ENCODE data around the gene BCR. TPM values are rescaled to one million over a fixed set of nuclear protein-coding genes. Genes with fewer than 3 reads are reported as not detected.
A peak's percentile ranks its signal among the peaks of the same experiment; 100 is the strongest.

Gene BCR
- total RNA-seq, 1 donor from 2014 or later = 78.3 TPM

DNA sequence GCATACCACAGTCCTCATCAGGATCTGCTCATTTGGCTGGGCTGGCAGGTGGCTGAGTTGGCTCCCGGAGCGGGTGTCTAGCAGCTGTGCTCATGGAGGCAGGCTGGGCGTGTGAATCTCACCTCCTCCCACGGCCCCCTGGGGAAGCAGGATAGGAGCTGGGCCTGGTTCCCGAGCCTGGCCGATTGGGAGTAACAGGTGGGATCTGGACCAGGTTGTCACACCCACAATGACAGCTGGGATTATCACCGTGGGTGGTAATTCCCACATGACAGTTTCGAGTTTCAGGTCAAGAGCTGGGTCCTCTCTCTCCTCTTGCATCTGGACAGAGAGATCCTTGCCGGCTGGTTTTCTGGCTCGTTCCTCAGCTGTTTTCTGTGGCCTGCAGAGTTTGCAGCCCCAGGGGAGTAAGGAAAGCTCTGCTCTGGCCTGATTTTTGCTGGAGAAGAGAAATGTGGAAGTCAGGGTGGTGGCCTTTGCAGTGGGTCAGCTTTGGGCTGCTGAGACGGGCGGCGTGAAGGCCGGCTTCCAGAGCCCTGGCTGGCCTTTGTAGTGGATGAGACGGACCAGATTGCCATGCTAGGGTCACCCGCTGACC lies 57.0 kb downstream of the BCR start:
- no peak for ATAC-seq
- no peak overlapping the region for H3K4me3 ChIP-seq
- intact Hi-C loops (cut with DNase I) = no loop called here

DNA sequence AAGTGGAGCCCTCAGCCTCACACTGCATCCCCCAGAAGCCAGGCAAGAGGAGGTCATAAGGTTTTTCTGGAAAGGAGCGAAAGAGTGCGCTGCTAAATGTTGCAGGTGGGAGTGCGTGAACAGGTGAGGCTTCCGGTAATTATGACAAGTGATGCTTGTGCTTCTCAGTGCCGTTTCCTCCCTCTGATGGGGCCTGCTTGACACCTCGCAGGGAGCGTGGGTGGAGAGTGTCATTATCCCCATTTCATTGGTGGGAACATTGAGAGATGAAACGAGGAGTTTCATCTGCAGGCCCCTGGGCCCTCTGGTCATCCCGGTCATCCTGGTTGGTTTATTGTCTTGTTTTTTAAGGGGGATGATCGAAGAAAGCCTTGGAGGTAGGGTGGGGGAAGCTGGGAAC lies 57.5 kb downstream of the BCR start:
- ATAC-seq (no peak), DNase-seq (no peak)
- intact Hi-C loops (cut with DNase I) = no loop called here
- H3K27ac ChIP-seq = no peak overlapping the region
- H3K9me3 ChIP-seq = no peaks in the 10 kb centered on the region
- H3K27me3 ChIP-seq = no peaks in the 10 kb centered on the region
- H3K36me3 ChIP-seq = no peaks in the 10 kb centered on the region
- H3K4me1 ChIP-seq = peaks cover 30% of the 10 kb centered on the region
- TF ChIP-seq, protein P1, sequence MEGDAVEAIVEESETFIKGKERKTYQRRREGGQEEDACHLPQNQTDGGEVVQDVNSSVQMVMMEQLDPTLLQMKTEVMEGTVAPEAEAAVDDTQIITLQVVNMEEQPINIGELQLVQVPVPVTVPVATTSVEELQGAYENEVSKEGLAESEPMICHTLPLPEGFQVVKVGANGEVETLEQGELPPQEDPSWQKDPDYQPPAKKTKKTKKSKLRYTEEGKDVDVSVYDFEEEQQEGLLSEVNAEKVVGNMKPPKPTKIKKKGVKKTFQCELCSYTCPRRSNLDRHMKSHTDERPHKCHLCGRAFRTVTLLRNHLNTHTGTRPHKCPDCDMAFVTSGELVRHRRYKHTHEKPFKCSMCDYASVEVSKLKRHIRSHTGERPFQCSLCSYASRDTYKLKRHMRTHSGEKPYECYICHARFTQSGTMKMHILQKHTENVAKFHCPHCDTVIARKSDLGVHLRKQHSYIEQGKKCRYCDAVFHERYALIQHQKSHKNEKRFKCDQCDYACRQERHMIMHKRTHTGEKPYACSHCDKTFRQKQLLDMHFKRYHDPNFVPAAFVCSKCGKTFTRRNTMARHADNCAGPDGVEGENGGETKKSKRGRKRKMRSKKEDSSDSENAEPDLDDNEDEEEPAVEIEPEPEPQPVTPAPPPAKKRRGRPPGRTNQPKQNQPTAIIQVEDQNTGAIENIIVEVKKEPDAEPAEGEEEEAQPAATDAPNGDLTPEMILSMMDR (IDR thresholded peaks at IDR 0.05) = no peak
- no peak overlapping the region for H3K4me3 ChIP-seq

More for the DNA sequence above, 57.0 kb downstream of the BCR start:
- TF ChIP-seq, protein P1 (IDR thresholded peaks at IDR 0.05) = no peak
- DNase-seq = no peak
- Histone ChIP-seq H3K9me3 (no peaks in the 10 kb centered on the region), H3K27me3 (no peaks in the 10 kb centered on the region), H3K27ac (no peak overlapping the region), H3K4me1 (peaks cover 31% of the 10 kb centered on the region), H3K36me3 (no peaks in the 10 kb centered on the region)

DNA sequence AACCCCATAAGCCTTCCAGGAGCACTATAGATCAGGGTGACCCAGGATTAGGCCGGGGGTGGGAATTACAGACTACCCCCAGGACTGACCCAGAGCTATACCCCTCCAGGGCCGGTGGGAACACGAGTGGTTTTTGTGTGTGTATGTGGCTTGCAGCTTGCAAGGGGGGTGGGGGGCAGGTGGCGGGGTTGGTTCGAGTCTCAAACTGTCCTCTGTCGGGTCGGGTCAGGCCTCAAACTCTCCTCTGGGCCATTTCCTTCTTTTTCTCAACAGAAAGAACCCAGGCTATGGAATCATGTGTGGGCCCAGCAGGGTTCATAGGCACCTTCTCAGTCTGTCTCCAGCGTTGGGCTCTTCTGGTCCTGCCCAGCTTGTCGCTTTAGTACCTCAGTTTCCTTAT lies 58.4 kb downstream of the BCR start:
- Histone ChIP-seq H3K27me3 (no peaks in the 10 kb centered on the region), H3K36me3 (no peaks in the 10 kb centered on the region), H3K9me3 (no peaks in the 10 kb centered on the region), H3K4me3 (no peak overlapping the region), H3K4me1 (peaks cover 30% of the 10 kb centered on the region), H3K27ac (no peak overlapping the region)
- TF ChIP-seq, protein P1 (IDR thresholded peaks at IDR 0.05) = no peak
- intact Hi-C loops (cut with DNase I) = no loop called here
- ATAC-seq (no peak), DNase-seq (no peak)

DNA sequence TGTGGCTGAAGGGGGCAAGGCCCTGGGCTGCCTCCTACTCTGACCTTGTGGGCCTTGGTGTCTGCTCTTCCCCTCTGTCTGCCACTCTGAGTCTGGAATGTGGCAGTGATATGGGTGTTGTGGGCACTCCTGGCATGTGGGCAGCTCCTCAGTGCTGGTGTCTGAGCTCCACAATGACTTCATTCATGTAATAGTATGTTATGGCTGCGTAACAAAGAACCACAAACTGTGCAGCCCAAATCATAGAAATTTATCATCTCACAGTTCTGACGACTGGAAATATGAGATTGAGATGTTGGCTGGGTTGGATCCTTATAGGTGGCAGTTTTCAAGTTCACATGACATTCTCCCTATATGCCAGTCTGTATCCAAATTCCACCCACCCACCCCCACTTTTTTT lies 59.1 kb downstream of the BCR start:
- Histone ChIP-seq H3K4me1 (peaks cover 30% of the 10 kb centered on the region), H3K36me3 (no peaks in the 10 kb centered on the region), H3K27me3 (no peaks in the 10 kb centered on the region), H3K9me3 (no peaks in the 10 kb centered on the region), H3K4me3 (no peak overlapping the region), H3K27ac (no peak overlapping the region)
- intact Hi-C loops (cut with DNase I) = no loop called here
- TF ChIP-seq, protein P1 (IDR thresholded peaks at IDR 0.05) = no peak
- ATAC-seq = no peak
- no peak for DNase-seq

DNA sequence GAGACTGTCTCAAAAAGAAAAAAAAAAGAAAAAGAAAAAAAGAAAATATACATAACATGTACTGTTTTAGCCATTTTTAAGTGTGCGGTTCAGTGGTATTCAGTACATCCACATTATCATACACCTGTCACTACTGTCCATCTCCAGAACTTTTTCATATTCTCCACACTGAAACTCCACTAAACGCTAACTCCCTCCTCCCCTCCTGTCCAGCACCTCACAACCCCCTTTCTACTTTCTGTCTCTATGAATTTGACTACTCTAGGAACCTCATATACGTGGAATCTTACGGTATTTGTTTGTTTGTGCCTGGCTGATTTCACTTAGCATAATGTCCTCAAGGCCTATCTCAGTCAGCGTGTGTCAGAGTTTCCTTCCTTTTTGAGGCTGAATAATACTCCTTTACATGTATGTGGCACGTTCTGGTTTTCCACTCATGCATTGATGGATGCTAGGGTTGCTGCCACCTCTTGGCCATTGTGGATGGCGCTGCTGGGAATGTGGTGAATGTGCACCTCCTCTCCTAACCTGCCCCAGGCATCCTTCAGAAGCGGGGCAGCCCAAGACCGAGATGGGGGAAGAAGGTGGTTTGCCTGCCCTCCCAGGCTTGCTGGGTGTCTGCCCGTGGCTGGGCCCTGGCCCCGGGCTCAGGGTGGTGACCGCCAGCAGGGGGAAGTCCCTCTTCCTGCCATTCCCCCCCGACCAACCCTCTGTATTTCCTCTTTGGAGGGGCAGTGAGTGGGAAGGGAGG lies 60.5 kb downstream of the BCR start:
- DNase-seq (no peak), ATAC-seq (peak; percentile 60)
- TF ChIP-seq, protein P1 (IDR thresholded peaks at IDR 0.05) = peak; percentile 41
- peaks cover 30% of the 10 kb centered on the region for H3K4me1 ChIP-seq
- no peaks in the 10 kb centered on the region for H3K27me3 ChIP-seq
- no peak overlapping the region for H3K4me3 ChIP-seq
- no peak overlapping the region for H3K27ac ChIP-seq
- no peaks in the 10 kb centered on the region for H3K9me3 ChIP-seq
- H3K36me3 ChIP-seq = no peaks in the 10 kb centered on the region
- intact Hi-C loops (cut with DNase I) = no loop called here

All from upper lobe of right lung (tissue), 1 donor.